GM12878 (cell line): ENCODE measurements around the gene AIRE. TPM values are rescaled to one million over a fixed set of nuclear protein-coding genes. Genes with fewer than 3 reads are reported as not detected.

ENCODE experiments used
- HDGF ChIP-seq: fragments of 450-650 bp; IDR thresholded peaks from 2 replicates; pipeline ENCODE4 v1.6.1; 2016; ENCODE audit warnings: antibody characterized with exemption
- NR2F1 ChIP-seq: fragments of 450-650 bp; conservative IDR thresholded peaks from 2 replicates; pipeline ENCODE4 v1.6.1; 2017; ENCODE audit warnings: mild to moderate bottlenecking
- NRF1 ChIP-seq: conservative IDR thresholded peaks from 2 replicates; pipeline ENCODE4 v1.6.1; 2011; ENCODE audit warnings: mild to moderate bottlenecking, low read depth, low read length, improper control_type of control experiment
- TAF1 ChIP-seq: IDR thresholded peaks from 2 replicates; pipeline ENCODE4 v1.6.1; 2011; ENCODE audit warnings: mild to moderate bottlenecking, low read depth, low read length, borderline replicate concordance
- TCF7 ChIP-seq: IDR thresholded peaks from 2 replicates; pipeline ENCODE4 v1.6.1; 2014; ENCODE audit warnings: antibody characterized with exemption, borderline replicate concordance
- polyA plus RNA-seq, 11 experiments: library from polyadenylated mRNA; depleted of rRNA in 4 of 11; unstranded in 6 of 11; stranded (reverse) in 5 of 11; fragments of >200 nt; fragmentation: Nextera tagmentation in 4 of 11; fragmentation: Illumina TruSeq in 1 of 11; extraction: Ambion mirVana in 4 of 11; extraction: Trizol in 1 of 11; gene quantifications; 1 replicate in 1 of 11; 2 replicates in 10 of 11; pipeline versions ENCODE4 v1.2.1 to v1.2.3, GENCODE V29; 2011 to 2016; ENCODE audit warnings: inconsistent platforms in 2 of 11, missing spikeins in 2 of 11, low read depth in 1 of 11
- total RNA-seq, 4 experiments: library from RNA; depleted of rRNA in 3 of 4; stranded (reverse); fragments of >200 nt in 3 of 4; fragmentation: Illumina TruSeq in 1 of 4; extraction: Trizol in 1 of 4; gene quantifications; 2 replicates each; pipeline versions ENCODE4 v1.2.1 to v1.2.3, GENCODE V29; 2013 to 2021
- TF ChIP-seq, protein P1 (sequence below): IDR thresholded peaks from 2 replicates; pipeline ENCODE4 v1.6.1; 2012; ENCODE audit warnings: mild to moderate bottlenecking, low read depth, low read length
- TF ChIP-seq, protein P2 (sequence below): IDR thresholded peaks from 2 replicates; pipeline ENCODE4 v1.6.1; 2012; ENCODE audit warnings: improper control_type of control experiment, low read depth, low read length; ENCODE audit not compliant: insufficient replicate concordance

The AIRE gene
- total and polyA plus RNA-seq, 10 of the 15 experiments (the other 5 are each of a cell fraction or from before 2014, with no cell fraction given), result 0.05 to 0.10 TPM; not detected in 8

DNA sequence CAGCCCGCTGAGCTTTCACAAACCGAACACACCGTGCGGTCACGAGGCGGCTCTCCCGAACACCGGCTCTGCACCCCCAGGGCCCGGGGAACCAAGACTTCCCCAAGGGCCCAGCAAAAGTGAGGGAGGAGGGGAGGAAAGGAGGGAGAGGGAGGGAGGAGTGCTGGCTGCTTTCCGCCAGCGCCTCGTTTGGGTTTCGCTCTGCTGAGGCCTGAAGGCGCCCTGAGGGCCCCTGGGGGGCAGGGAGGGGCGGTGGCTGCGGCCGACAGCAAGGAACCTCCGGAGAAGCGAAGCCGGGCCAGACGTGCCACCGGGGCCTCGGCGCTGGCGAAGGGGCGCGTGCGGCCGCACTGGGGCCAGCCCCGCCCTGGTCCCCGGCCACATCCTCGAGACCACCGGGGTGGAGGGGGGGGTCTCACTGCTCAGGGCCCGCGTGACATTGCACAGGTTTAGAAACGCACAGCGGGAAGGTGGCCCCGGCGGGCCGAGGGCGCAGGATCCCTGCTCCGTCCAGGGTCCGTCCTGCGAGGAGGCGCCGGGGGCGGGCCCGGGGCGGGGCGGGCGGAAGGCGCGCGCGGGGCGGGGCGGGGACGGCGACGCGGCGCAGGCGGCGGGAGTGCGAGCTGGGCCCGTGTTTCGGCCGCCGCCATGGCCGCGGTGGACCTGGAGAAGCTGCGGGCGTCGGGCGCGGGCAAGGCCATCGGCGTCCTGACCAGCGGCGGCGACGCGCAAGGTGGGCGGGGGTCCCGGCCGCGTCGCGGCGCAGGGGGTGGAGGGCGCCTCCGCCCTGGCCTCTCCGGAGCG lies 14.0 kb downstream of the AIRE start, which contains the start of gene PFKL (continued):
- TF ChIP-seq HDGF, result 0 out of 2 replicates have a peak, but pooled peaks have one; percentile 79
- peak; percentile 75 for TF ChIP-seq NR2F1
- TF ChIP-seq TAF1, result 0 out of 2 replicates have a peak, but pooled peaks have one; percentile 38
- TF ChIP-seq, protein P1, sequence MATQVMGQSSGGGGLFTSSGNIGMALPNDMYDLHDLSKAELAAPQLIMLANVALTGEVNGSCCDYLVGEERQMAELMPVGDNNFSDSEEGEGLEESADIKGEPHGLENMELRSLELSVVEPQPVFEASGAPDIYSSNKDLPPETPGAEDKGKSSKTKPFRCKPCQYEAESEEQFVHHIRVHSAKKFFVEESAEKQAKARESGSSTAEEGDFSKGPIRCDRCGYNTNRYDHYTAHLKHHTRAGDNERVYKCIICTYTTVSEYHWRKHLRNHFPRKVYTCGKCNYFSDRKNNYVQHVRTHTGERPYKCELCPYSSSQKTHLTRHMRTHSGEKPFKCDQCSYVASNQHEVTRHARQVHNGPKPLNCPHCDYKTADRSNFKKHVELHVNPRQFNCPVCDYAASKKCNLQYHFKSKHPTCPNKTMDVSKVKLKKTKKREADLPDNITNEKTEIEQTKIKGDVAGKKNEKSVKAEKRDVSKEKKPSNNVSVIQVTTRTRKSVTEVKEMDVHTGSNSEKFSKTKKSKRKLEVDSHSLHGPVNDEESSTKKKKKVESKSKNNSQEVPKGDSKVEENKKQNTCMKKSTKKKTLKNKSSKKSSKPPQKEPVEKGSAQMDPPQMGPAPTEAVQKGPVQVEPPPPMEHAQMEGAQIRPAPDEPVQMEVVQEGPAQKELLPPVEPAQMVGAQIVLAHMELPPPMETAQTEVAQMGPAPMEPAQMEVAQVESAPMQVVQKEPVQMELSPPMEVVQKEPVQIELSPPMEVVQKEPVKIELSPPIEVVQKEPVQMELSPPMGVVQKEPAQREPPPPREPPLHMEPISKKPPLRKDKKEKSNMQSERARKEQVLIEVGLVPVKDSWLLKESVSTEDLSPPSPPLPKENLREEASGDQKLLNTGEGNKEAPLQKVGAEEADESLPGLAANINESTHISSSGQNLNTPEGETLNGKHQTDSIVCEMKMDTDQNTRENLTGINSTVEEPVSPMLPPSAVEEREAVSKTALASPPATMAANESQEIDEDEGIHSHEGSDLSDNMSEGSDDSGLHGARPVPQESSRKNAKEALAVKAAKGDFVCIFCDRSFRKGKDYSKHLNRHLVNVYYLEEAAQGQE, result no peak
- TF ChIP-seq TCF7, result no peak
- TF ChIP-seq, protein P2, sequence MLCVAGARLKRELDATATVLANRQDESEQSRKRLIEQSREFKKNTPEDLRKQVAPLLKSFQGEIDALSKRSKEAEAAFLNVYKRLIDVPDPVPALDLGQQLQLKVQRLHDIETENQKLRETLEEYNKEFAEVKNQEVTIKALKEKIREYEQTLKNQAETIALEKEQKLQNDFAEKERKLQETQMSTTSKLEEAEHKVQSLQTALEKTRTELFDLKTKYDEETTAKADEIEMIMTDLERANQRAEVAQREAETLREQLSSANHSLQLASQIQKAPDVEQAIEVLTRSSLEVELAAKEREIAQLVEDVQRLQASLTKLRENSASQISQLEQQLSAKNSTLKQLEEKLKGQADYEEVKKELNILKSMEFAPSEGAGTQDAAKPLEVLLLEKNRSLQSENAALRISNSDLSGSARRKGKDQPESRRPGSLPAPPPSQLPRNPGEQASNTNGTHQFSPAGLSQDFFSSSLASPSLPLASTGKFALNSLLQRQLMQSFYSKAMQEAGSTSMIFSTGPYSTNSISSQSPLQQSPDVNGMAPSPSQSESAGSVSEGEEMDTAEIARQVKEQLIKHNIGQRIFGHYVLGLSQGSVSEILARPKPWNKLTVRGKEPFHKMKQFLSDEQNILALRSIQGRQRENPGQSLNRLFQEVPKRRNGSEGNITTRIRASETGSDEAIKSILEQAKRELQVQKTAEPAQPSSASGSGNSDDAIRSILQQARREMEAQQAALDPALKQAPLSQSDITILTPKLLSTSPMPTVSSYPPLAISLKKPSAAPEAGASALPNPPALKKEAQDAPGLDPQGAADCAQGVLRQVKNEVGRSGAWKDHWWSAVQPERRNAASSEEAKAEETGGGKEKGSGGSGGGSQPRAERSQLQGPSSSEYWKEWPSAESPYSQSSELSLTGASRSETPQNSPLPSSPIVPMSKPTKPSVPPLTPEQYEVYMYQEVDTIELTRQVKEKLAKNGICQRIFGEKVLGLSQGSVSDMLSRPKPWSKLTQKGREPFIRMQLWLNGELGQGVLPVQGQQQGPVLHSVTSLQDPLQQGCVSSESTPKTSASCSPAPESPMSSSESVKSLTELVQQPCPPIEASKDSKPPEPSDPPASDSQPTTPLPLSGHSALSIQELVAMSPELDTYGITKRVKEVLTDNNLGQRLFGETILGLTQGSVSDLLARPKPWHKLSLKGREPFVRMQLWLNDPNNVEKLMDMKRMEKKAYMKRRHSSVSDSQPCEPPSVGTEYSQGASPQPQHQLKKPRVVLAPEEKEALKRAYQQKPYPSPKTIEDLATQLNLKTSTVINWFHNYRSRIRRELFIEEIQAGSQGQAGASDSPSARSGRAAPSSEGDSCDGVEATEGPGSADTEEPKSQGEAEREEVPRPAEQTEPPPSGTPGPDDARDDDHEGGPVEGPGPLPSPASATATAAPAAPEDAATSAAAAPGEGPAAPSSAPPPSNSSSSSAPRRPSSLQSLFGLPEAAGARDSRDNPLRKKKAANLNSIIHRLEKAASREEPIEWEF, result peak; percentile 34
- TF ChIP-seq NRF1, result no peak
